ENCODE data around the gene CCDC88A. TPM values are rescaled to one million over a fixed set of nuclear protein-coding genes. Genes with fewer than 3 reads are reported as not detected.

The CCDC88A gene
- total RNA-seq, 2 experiments from 2014 or later: 11.0 to 12.9 TPM

GRCh38 chr2:55421326-55421725 is 1.7 kb upstream of the CCDC88A start:
- Mint-ChIP-seq H3K4me3 (peak overlapping the region; percentile 83), H3K9me3 (no peaks in the 10 kb centered on the region), H3K27ac (peak overlapping the region; percentile 57), H3K27me3 (peaks cover 9% of the 10 kb centered on the region), H3K4me1 (ENCODE audit: low read depth) (peaks cover 31% of the 10 kb centered on the region), H3K36me3 (ENCODE audit: low read depth) (peaks cover 12% of the 10 kb centered on the region)
- no peaks in the 10 kb centered on the region for H3K9me3 ChIP-seq (ENCODE audit: control insufficient read depth in 1 of 2, insufficient read depth in 1 of 2, low read length in 2 of 2)
- DNase-seq (no peak), ATAC-seq (ENCODE audit: poor library complexity) (no peak)
- ChIA-PET POLR2A (interaction anchor here (1.5 to 2.8 kb wide), 2 partner anchors 98 to 195 kb away, joined by 3 to 15 read pairs; partner anchors contain the start of gene CFAP36), CTCF (no interaction called here)
- H3K36me3 ChIP-seq (ENCODE audit: insufficient read depth, low read length): no peaks in the 10 kb centered on the region
- H3K27me3 ChIP-seq (ENCODE audit: control insufficient read depth in 1 of 2, insufficient read depth in 2 of 2, low read length in 2 of 2): peaks cover 0 to 3% of the 10 kb centered on the region in 2 experiments
- no peak overlapping the region for H3K4me3 ChIP-seq (ENCODE audit: low read length)
- no peak overlapping the region for H3K27ac ChIP-seq (ENCODE audit: low read depth in 1 of 2, low read length in 2 of 2)
- intact Hi-C loops (cut with DNase I, micrococcal nuclease): loop anchor here (5.0 to 10.0 kb wide), 5 partner anchors 96 to 407 kb away; partner anchors contain the start of genes CFAP36 (in 2 of the 2) and PPP4R3B (in 1 of the 2)
- H3K4me1 ChIP-seq (ENCODE audit: insufficient read depth, low read length): peaks cover 12% of the 10 kb centered on the region
- TF ChIP-seq CTCF (IDR thresholded peaks at IDR 0.05): no peak

- peaks cover 6% of the 10 kb centered on the region for H3K27me3 Mint-ChIP-seq
- H3K4me1 ChIP-seq (ENCODE audit: insufficient read depth, low read length): peaks cover 12% of the 10 kb centered on the region
- peaks cover 12% of the 10 kb centered on the region for H3K36me3 Mint-ChIP-seq (ENCODE audit: low read depth)
- POLR2A ChIA-PET: interaction anchor here (0.7 to 2.8 kb wide), 5 partner anchors 98 to 370 kb away, joined by 3 to 15 read pairs (median 4); partner anchors contain the start of genes CFAP36, PPP4R3B and RTN4
- peaks cover 0 to 1% of the 10 kb centered on the region in 2 experiments for H3K27me3 ChIP-seq (ENCODE audit: control insufficient read depth in 1 of 2, insufficient read depth in 2 of 2, low read length in 2 of 2)
- H3K4me3 ChIP-seq (ENCODE audit: low read length): peak overlapping the region; percentile 94
- DNase-seq: no peak
- CTCF ChIA-PET: no interaction called here
- H3K36me3 ChIP-seq (ENCODE audit: insufficient read depth, low read length): no peaks in the 10 kb centered on the region
- TF ChIP-seq CTCF (IDR thresholded peaks at IDR 0.05): no peak
- ATAC-seq (ENCODE audit: poor library complexity): no peak
- H3K4me3 Mint-ChIP-seq: peak overlapping the region; percentile 83
- H3K9me3 ChIP-seq (ENCODE audit: control insufficient read depth in 1 of 2, insufficient read depth in 1 of 2, low read length in 2 of 2): no peaks in the 10 kb centered on the region
- H3K27ac Mint-ChIP-seq: no peak overlapping the region
- peaks cover 34% of the 10 kb centered on the region for H3K4me1 Mint-ChIP-seq (ENCODE audit: low read depth)
- H3K9me3 Mint-ChIP-seq: no peaks in the 10 kb centered on the region
- no peak overlapping the region for H3K27ac ChIP-seq (ENCODE audit: low read depth in 1 of 2, low read length in 2 of 2)
- intact Hi-C loops (cut with DNase I, micrococcal nuclease): loop anchor here (5.0 to 10.0 kb wide), 5 partner anchors 96 to 406 kb away; partner anchors contain the start of genes CFAP36 (in 2 of the 2) and PPP4R3B (in 1 of the 2)
These were observed 1.2 kb upstream of the CCDC88A start for GRCh38 chr2:55420871-55421270.

- TF ChIP-seq CTCF (IDR thresholded peaks at IDR 0.05): no peak
- Mint-ChIP-seq H3K4me3 (peak overlapping the region; percentile 95), H3K27me3 (peaks cover 3% of the 10 kb centered on the region), H3K27ac (peak overlapping the region; percentile 79), H3K9me3 (no peaks in the 10 kb centered on the region), H3K36me3 (ENCODE audit: low read depth) (peaks cover 12% of the 10 kb centered on the region), H3K4me1 (ENCODE audit: low read depth) (peaks cover 39% of the 10 kb centered on the region)
- ChIA-PET POLR2A (interaction anchor here (0.7 to 2.8 kb wide), 5 partner anchors 99 to 370 kb away, joined by 3 to 15 read pairs (median 4); partner anchors contain the start of genes CFAP36, PPP4R3B and RTN4), CTCF (no interaction called here)
- Histone ChIP-seq H3K9me3 (ENCODE audit: control insufficient read depth in 1 of 2, insufficient read depth in 1 of 2, low read length in 2 of 2) (no peaks in the 10 kb centered on the region), H3K4me3 (ENCODE audit: low read length) (peak overlapping the region; percentile 94), H3K27me3 (ENCODE audit: control insufficient read depth in 1 of 2, insufficient read depth in 2 of 2, low read length in 2 of 2) (no peaks in the 10 kb centered on the region), H3K4me1 (ENCODE audit: insufficient read depth, low read length) (peaks cover 12% of the 10 kb centered on the region), H3K27ac (ENCODE audit: low read depth in 1 of 2, low read length in 2 of 2) (peak overlapping the region in 1 of 2 donors; percentile 4), H3K36me3 (ENCODE audit: insufficient read depth, low read length) (no peaks in the 10 kb centered on the region)
- DNase-seq (no peak), ATAC-seq (ENCODE audit: poor library complexity) (no peak)
- intact Hi-C loops (cut with DNase I, micrococcal nuclease): loop anchor here (5.0 to 10.0 kb wide), 5 partner anchors 97 to 406 kb away; partner anchors contain the start of genes CFAP36 (in 2 of the 2) and PPP4R3B (in 1 of the 2)
These were observed 726 bp upstream of the CCDC88A start for GRCh38 chr2:55420439-55420725.
